ENCODE results near the gene IL1A. TPM values are rescaled to one million over a fixed set of nuclear protein-coding genes. Genes with fewer than 3 reads are reported as not detected.
A peak's percentile ranks its signal among the peaks of the same experiment; 100 is the strongest.

Gene IL1A
- total and polyA plus RNA-seq, 9 of the 15 experiments (the other 6 are each of a cell fraction or from before 2014, with no cell fraction given), result 0.03 to 0.27 (median 0.14) TPM; not detected in 2

- TF ChIP-seq ARID2 (IDR thresholded peaks at IDR 0.05) (no peak), CEBPB (tag; IDR thresholded peaks at IDR 0.05) (peak; percentile 70; the same call in 1 of the 2 replicates), CBFA2T3 (IDR thresholded peaks at IDR 0.05) (no peak), FIP1L1 (IDR thresholded peaks at IDR 0.05; ENCODE audit: low read depth, low read length, poor library complexity, severe bottlenecking) (no peak), BDP1 (IDR thresholded peaks at IDR 0.05; ENCODE audit: insufficient read depth, insufficient read length) (no peak), L3MBTL2 (IDR thresholded peaks at IDR 0.05) (no peak), NFATC3 (IDR thresholded peaks at IDR 0.05) (no peak), ZNF408 (CRISPR knock-in tag; IDR thresholded peaks at IDR 0.05; ENCODE audit: low read depth) (no peak)
- TF ChIP-seq, protein P1, sequence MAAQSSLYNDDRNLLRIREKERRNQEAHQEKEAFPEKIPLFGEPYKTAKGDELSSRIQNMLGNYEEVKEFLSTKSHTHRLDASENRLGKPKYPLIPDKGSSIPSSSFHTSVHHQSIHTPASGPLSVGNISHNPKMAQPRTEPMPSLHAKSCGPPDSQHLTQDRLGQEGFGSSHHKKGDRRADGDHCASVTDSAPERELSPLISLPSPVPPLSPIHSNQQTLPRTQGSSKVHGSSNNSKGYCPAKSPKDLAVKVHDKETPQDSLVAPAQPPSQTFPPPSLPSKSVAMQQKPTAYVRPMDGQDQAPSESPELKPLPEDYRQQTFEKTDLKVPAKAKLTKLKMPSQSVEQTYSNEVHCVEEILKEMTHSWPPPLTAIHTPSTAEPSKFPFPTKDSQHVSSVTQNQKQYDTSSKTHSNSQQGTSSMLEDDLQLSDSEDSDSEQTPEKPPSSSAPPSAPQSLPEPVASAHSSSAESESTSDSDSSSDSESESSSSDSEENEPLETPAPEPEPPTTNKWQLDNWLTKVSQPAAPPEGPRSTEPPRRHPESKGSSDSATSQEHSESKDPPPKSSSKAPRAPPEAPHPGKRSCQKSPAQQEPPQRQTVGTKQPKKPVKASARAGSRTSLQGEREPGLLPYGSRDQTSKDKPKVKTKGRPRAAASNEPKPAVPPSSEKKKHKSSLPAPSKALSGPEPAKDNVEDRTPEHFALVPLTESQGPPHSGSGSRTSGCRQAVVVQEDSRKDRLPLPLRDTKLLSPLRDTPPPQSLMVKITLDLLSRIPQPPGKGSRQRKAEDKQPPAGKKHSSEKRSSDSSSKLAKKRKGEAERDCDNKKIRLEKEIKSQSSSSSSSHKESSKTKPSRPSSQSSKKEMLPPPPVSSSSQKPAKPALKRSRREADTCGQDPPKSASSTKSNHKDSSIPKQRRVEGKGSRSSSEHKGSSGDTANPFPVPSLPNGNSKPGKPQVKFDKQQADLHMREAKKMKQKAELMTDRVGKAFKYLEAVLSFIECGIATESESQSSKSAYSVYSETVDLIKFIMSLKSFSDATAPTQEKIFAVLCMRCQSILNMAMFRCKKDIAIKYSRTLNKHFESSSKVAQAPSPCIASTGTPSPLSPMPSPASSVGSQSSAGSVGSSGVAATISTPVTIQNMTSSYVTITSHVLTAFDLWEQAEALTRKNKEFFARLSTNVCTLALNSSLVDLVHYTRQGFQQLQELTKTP (IDR thresholded peaks at IDR 0.05; ENCODE audit: low read depth in 1 of 2, partially characterized antibody in 2 of 2), result no peak
- TF ChIP-seq, protein P2, sequence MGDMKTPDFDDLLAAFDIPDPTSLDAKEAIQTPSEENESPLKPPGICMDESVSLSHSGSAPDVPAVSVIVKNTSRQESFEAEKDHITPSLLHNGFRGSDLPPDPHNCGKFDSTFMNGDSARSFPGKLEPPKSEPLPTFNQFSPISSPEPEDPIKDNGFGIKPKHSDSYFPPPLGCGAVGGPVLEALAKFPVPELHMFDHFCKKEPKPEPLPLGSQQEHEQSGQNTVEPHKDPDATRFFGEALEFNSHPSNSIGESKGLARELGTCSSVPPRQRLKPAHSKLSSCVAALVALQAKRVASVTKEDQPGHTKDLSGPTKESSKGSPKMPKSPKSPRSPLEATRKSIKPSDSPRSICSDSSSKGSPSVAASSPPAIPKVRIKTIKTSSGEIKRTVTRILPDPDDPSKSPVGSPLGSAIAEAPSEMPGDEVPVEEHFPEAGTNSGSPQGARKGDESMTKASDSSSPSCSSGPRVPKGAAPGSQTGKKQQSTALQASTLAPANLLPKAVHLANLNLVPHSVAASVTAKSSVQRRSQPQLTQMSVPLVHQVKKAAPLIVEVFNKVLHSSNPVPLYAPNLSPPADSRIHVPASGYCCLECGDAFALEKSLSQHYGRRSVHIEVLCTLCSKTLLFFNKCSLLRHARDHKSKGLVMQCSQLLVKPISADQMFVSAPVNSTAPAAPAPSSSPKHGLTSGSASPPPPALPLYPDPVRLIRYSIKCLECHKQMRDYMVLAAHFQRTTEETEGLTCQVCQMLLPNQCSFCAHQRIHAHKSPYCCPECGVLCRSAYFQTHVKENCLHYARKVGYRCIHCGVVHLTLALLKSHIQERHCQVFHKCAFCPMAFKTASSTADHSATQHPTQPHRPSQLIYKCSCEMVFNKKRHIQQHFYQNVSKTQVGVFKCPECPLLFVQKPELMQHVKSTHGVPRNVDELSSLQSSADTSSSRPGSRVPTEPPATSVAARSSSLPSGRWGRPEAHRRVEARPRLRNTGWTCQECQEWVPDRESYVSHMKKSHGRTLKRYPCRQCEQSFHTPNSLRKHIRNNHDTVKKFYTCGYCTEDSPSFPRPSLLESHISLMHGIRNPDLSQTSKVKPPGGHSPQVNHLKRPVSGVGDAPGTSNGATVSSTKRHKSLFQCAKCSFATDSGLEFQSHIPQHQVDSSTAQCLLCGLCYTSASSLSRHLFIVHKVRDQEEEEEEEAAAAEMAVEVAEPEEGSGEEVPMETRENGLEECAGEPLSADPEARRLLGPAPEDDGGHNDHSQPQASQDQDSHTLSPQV (IDR thresholded peaks at IDR 0.05), result no peak
Observed at GRCh38 chr2:112790305-112790704, 6.0 kb upstream of the IL1A start (continued).

Data from K562 (cell line).